Parathyroid adenoma (tissue), 2 donors: ENCODE data around the gene SLC7A1.

Experiments used
- H2AFZ ChIP-seq: fragments of 300-600 bp; sonication (generic); one replicate; pipeline ENCODE4 v1.7.0; 2017; ENCODE audit warnings: antibody characterized with exemption, mild to moderate bottlenecking
- H3K27ac ChIP-seq: fragments of 300-600 bp; sonication (generic); one replicate; pipeline ENCODE4 v1.7.0; 2017
- H3K27me3 ChIP-seq: fragments of 300-600 bp; sonication (generic); one replicate; pipeline ENCODE4 v1.7.0; 2017; ENCODE audit warnings: low read length; ENCODE audit not compliant: control insufficient read depth, insufficient read depth
- H3K36me3 ChIP-seq: fragments of 300-600 bp; sonication (generic); one replicate; pipeline ENCODE4 v1.7.0; 2017; ENCODE audit warnings: low read length; ENCODE audit not compliant: control insufficient read depth, insufficient read depth
- H3K4me1 ChIP-seq: fragments of 300-600 bp; sonication (generic); one replicate; pipeline ENCODE4 v1.7.0; 2017; ENCODE audit warnings: control low read depth
- H3K4me2 ChIP-seq: fragments of 300-600 bp; sonication (generic); one replicate; pipeline ENCODE4 v1.7.0; 2017; ENCODE audit warnings: low read length
- H3K4me3 ChIP-seq: fragments of 300-600 bp; sonication (generic); one replicate; pipeline ENCODE4 v1.7.0; 2017; ENCODE audit warnings: low read depth, low read length
- H3K79me2 ChIP-seq: fragments of 300-600 bp; sonication (generic); one replicate; pipeline ENCODE4 v1.7.0; 2017; ENCODE audit warnings: control low read depth
- H3K9ac ChIP-seq: fragments of 300-600 bp; sonication (generic); one replicate; pipeline ENCODE4 v1.7.0; 2017; ENCODE audit warnings: mild to moderate bottlenecking
- H3K9me3 ChIP-seq: fragments of 300-600 bp; sonication (generic); one replicate; pipeline ENCODE4 v1.7.0; 2017; ENCODE audit warnings: low read length; ENCODE audit not compliant: control insufficient read depth
- TF ChIP-seq, protein P1 (sequence below): fragments of 300-600 bp; sonication (generic); IDR thresholded peaks from one replicate; pipeline ENCODE4 v1.7.0; 2017; ENCODE audit warnings: antibody characterized with exemption, mild to moderate bottlenecking
- donor health status: primary hyperparathyroidism.

The SLC7A1 gene

DNA sequence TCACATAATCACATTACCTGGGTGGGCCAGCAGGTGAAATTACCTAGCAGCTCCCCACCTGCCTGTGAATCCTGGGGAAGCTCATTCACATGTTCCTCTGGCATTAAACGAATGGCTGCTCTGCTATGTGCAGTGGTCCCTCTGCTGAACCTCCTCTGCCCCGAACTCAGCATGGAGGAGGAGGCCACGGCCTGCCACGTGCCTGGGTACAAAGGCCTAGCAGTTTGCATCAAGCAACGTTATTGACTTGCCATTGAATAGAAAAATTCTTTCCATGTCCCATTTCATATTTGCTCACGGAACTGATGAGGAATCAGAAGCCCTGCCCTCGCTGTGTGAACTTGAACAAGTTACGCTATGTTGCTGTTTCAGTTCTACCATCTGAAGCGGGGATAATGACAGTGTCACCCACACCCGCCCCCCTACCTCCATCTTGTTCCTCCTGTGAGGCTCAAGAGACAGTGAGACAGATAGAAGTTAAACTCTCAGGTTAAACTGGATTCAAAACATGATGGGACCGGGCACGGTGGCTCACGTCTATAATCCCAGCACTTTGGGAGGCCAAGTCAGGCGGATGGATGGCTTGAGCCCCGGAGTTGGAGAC lies 25.3 kb downstream of the SLC7A1 start:
- Histone ChIP-seq H3K9me3 (no peaks in the 10 kb centered on the region), H2AFZ (no peak overlapping the region), H3K4me3 (no peak overlapping the region), H3K79me2 (no peaks in the 10 kb centered on the region), H3K4me1 (no peaks in the 10 kb centered on the region), H3K4me2 (no peak overlapping the region), H3K27ac (no peak overlapping the region), H3K27me3 (no peaks in the 10 kb centered on the region), H3K9ac (no peak overlapping the region), H3K36me3 (no peaks in the 10 kb centered on the region)
- TF ChIP-seq, protein P1, sequence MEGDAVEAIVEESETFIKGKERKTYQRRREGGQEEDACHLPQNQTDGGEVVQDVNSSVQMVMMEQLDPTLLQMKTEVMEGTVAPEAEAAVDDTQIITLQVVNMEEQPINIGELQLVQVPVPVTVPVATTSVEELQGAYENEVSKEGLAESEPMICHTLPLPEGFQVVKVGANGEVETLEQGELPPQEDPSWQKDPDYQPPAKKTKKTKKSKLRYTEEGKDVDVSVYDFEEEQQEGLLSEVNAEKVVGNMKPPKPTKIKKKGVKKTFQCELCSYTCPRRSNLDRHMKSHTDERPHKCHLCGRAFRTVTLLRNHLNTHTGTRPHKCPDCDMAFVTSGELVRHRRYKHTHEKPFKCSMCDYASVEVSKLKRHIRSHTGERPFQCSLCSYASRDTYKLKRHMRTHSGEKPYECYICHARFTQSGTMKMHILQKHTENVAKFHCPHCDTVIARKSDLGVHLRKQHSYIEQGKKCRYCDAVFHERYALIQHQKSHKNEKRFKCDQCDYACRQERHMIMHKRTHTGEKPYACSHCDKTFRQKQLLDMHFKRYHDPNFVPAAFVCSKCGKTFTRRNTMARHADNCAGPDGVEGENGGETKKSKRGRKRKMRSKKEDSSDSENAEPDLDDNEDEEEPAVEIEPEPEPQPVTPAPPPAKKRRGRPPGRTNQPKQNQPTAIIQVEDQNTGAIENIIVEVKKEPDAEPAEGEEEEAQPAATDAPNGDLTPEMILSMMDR: no peak

GRCh38 chr13:29569253-29570050 lies 26.0 kb downstream of the SLC7A1 start:
- no peak overlapping the region for H2AFZ ChIP-seq
- no peaks in the 10 kb centered on the region for H3K4me1 ChIP-seq
- H3K79me2 ChIP-seq: no peaks in the 10 kb centered on the region
- H3K27me3 ChIP-seq: no peaks in the 10 kb centered on the region
- no peaks in the 10 kb centered on the region for H3K9me3 ChIP-seq
- H3K36me3 ChIP-seq: no peaks in the 10 kb centered on the region
- H3K27ac ChIP-seq: no peak overlapping the region
- TF ChIP-seq, protein P1: no peak
- no peak overlapping the region for H3K9ac ChIP-seq
- H3K4me3 ChIP-seq: no peak overlapping the region
- H3K4me2 ChIP-seq: no peak overlapping the region

DNA sequence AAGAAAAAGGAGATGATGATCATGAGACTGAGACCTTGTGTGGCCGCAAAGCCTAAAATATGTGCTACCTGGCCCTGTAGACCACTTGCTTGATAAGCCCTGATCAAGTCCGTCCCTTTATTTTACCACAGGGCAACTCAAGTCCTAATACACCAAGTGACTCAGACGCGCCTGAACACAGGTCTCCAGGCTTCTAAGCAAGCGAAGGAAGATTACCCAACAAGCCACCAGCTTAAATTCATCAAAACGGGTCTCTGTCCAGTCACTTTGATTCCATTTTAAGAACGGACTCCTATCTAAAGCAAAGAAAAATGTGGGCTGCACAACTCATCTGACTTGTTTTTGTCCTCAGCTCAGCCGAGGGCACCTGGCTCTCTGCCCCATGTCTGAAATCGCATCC lies 26.8 kb downstream of the SLC7A1 start:
- Histone ChIP-seq H3K9me3 (no peaks in the 10 kb centered on the region), H3K36me3 (no peaks in the 10 kb centered on the region), H3K9ac (no peak overlapping the region), H3K27ac (no peak overlapping the region), H3K79me2 (no peaks in the 10 kb centered on the region), H3K27me3 (no peaks in the 10 kb centered on the region), H3K4me1 (no peaks in the 10 kb centered on the region), H3K4me2 (no peak overlapping the region), H3K4me3 (no peak overlapping the region), H2AFZ (no peak overlapping the region)
- TF ChIP-seq, protein P1: no peak

DNA sequence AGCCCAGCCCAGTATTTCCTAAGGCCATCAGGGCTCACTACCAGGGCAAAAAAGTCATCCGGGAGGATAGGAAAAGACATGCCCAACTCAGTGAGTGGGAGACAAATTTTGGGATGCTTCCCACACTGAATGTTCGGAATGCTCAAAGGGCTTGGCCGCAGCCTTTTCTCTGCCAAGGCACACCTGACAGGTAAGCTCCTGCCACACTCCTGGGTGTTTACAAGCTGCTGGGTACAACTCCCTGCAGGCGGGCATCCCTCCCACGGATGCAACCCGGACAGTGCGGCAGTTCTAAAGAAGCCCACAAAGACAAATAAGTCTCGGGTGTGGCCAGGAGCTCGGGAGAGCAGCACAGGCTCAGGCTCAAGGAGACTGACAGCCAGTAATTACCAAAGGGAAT lies 28.1 kb downstream of the SLC7A1 start:
- Histone ChIP-seq H3K27me3 (no peaks in the 10 kb centered on the region), H3K79me2 (no peaks in the 10 kb centered on the region), H3K4me2 (no peak overlapping the region), H3K9ac (no peak overlapping the region), H3K4me3 (no peak overlapping the region), H3K9me3 (no peaks in the 10 kb centered on the region), H3K36me3 (no peaks in the 10 kb centered on the region), H2AFZ (no peak overlapping the region), H3K27ac (no peak overlapping the region), H3K4me1 (no peaks in the 10 kb centered on the region)
- TF ChIP-seq, protein P1: no peak
